ENCODE results near the gene MYL6. TPM values are rescaled to one million over a fixed set of nuclear protein-coding genes. Genes with fewer than 3 reads are reported as not detected.
"Not testable (repeated sequence)": the region's sequence is repeated elsewhere in the genome, so short reads cannot be mapped to it uniquely, and the experiment has no call there.

MYL6 gene
- total RNA-seq, 4 donors from 2014 or later, result 773 to 1,142 (median 915) TPM

DNA sequence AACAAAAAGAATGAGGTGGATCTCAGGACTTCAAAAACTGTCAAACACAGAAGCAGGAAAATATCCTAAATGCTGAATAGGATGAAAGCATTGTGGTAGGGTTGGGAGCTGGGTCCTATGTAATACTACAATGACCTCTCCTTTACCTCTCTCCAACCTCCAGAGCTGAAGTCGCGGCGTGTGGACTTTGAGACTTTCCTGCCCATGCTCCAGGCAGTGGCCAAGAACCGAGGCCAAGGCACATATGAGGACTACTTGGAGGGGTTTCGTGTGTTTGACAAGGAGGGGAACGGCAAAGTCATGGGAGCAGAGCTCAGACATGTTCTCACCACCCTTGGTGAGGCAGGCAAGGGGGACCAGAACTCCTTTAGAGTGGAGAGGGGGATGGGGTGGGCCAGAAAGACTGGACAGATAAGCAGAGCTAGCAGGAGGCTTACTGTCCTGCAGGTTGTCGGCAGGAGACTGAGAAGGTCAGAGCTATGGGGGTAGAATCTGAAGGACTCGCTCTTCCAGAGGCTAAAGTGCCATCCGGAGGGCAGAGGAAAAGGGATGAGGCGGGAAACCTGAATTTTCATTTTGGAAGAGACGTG lies 2.8 kb upstream of the MYL6 start:
- TF ChIP-seq POLR2AphosphoS5 (IDR thresholded peaks at IDR 0.05) (no peak), POLR2A (IDR thresholded peaks at IDR 0.05) (no peak), CTCF (IDR thresholded peaks at IDR 0.05) (no peak), EP300 (IDR thresholded peaks at IDR 0.05) (no peak)
- 95% methylated on average over 11 of the region's 11 CpGs for WGBS

DNA sequence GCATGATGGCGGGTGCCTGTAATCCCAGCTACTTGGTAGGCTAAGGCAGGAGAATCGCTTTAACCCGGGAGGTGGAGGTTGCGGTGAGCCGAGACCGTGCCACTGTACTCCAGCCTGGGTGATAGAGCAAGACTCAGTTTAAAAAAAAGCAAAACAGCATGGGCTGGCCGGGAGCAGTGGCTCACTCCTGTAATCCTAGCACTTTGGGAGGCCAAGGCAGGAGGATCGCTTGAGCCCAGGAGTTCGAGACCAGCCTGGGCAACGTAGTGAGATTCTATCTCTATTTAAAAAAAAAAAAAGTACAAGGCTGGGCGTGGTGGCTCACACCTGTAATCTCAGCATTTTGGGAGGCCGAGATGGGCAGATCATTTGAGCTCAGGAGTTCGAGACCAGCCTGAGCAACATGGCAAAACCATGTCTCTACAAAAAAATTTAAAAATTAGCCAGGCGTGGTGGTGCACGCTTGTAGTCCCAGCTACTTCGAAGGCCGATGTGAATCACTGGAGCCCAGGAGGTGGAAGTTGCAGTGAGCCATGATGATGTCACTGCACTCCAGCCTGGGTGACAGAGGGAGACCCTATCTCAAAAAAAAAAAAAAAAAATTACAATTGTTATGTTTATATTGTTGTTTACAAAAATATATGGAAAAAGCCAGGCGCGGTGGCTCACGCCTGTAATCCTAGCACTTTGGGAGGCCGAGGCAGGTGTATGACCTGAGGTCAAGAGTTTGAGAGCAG lies 1.5 kb upstream of the MYL6 start:
- H3K4me3 ChIP-seq, result peak overlapping the region; percentile 91
- not testable (repeated sequence) for DNase-seq (ENCODE audit: low spot score in 2 of 2); H3K27me3 ChIP-seq; H3K9me3 ChIP-seq
- peaks cover 52% of the 10 kb centered on the region for H3K4me1 ChIP-seq
- peak overlapping the region; percentile 98 for H3K27ac ChIP-seq
- H3K36me3 ChIP-seq, result peaks cover 21% of the 10 kb centered on the region
- 87% methylated on average over 21 of the region's 21 CpGs for WGBS

More for the DNA sequence above, 2.8 kb upstream of the MYL6 start:
- Histone ChIP-seq H3K27ac (no peak overlapping the region), H3K27me3 (no peaks in the 10 kb centered on the region), H3K4me3 (no peak overlapping the region), H3K9me3 (no peaks in the 10 kb centered on the region), H3K36me3 (peaks cover 8% of the 10 kb centered on the region), H3K4me1 (peaks cover 52% of the 10 kb centered on the region)
- no peak for DNase-seq (ENCODE audit: low spot score in 2 of 2)

- peak; percentile 91 to 92 for DNase-seq (ENCODE audit: low spot score in 2 of 2)
- peaks cover 58% of the 10 kb centered on the region for H3K4me1 ChIP-seq
- peak in 1 of 3 donors; percentile 42 for TF ChIP-seq POLR2AphosphoS5 (IDR thresholded peaks at IDR 0.05)
- TF ChIP-seq EP300 (IDR thresholded peaks at IDR 0.05), result no peak
- TF ChIP-seq POLR2A (IDR thresholded peaks at IDR 0.05), result no peak
- peak; percentile 59 to 64 for TF ChIP-seq CTCF (IDR thresholded peaks at IDR 0.05)
- no peaks in the 10 kb centered on the region for H3K27me3 ChIP-seq
- peaks cover 29% of the 10 kb centered on the region for H3K36me3 ChIP-seq
- peak overlapping the region; percentile 98 for H3K27ac ChIP-seq
- peak overlapping the region; percentile 91 for H3K4me3 ChIP-seq
- no peaks in the 10 kb centered on the region for H3K9me3 ChIP-seq
- WGBS, result 2% methylated on average over 45 of the region's 45 CpGs
These were observed 744 bp upstream of the MYL6 start for GRCh38 chr12:56157201-56158028.

DNA sequence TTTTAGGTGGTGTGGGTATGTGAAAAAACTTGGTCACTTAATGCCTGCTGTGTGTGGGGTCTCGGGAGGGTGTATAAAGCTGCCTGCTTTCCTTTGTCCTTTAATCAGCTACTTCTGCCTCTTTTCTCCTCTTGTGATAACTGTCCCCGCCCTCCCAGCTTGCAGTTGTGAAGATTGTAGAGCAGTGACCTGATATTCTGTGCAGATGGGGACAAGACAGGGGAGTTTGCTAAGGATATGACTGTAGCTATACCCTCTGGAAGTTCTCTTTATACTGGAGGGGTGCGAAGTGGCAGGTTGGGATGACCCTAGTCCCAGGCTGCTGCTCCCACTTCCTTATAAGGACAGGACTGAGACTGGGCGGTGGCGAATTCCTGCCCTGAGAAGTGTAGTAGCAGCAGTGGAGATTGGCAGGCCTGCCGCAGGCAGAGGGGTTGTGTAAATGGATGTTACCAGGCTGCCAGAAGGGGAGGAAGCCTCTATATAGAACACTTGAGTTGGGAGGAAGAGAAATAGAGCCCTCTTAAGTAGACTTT lies 835 bp downstream of the MYL6 start:
- Histone ChIP-seq H3K27me3 (no peaks in the 10 kb centered on the region), H3K4me1 (peaks cover 49% of the 10 kb centered on the region), H3K4me3 (peak overlapping the region; percentile 91), H3K27ac (peak overlapping the region; percentile 98), H3K9me3 (no peaks in the 10 kb centered on the region), H3K36me3 (peaks cover 43% of the 10 kb centered on the region)
- DNase-seq (ENCODE audit: low spot score in 2 of 2), result peak; percentile 92 to 93
- peak in 1 of 3 donors; percentile 59 for TF ChIP-seq POLR2AphosphoS5 (IDR thresholded peaks at IDR 0.05)
- no peak for TF ChIP-seq CTCF (IDR thresholded peaks at IDR 0.05)
- no peak for TF ChIP-seq EP300 (IDR thresholded peaks at IDR 0.05)
- TF ChIP-seq POLR2A (IDR thresholded peaks at IDR 0.05), result peak in 1 of 2 donors; percentile 32
- WGBS, result 0% methylated on average over 6 of the region's 6 CpGs

DNA sequence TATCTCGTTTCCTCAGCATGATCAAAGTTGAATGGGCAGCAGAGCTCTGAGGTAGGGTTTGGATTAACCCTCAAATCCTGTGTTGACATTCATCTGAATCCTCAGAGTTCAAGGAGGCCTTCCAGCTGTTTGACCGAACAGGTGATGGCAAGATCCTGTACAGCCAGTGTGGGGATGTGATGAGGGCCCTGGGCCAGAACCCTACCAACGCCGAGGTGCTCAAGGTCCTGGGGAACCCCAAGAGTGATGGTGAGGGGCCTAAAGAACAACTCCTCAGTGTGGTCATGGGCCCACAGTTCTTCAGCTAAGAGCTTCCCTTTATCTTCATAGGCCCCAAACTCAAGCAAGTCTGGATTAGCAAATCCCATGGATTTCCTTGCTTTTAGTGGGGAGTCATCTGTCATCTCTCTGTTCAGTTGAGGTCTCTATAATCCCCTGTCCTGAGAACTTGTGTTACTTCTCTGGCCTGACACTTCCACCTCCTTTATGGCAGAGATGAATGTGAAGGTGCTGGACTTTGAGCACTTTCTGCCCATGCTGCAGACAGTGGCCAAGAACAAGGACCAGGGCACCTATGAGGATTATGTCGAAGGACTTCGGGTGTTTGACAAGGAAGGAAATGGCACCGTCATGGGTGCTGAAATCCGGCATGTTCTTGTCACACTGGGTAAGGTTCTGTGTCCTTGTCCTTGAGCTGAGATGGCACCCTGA lies 1.5 kb downstream of the MYL6 start:
- peaks cover 49% of the 10 kb centered on the region for H3K4me1 ChIP-seq
- no peak for TF ChIP-seq CTCF (IDR thresholded peaks at IDR 0.05)
- TF ChIP-seq POLR2AphosphoS5 (IDR thresholded peaks at IDR 0.05), result no peak
- TF ChIP-seq EP300 (IDR thresholded peaks at IDR 0.05), result no peak
- DNase-seq (ENCODE audit: low spot score in 2 of 2), result no peak
- peaks cover 49% of the 10 kb centered on the region for H3K36me3 ChIP-seq
- peak overlapping the region; percentile 98 for H3K27ac ChIP-seq
- no peaks in the 10 kb centered on the region for H3K27me3 ChIP-seq
- peak overlapping the region; percentile 91 for H3K4me3 ChIP-seq
- 10% methylated on average over 8 of the region's 8 CpGs for WGBS
- H3K9me3 ChIP-seq, result no peaks in the 10 kb centered on the region

Measured in suprapubic skin (tissue), 4 donors.